GM18868 (cell line): ENCODE measurements around the gene SYT3.
"Not testable (repeated sequence)": the region's sequence is repeated elsewhere in the genome, so short reads cannot be mapped to it uniquely, and the experiment has no call there.

Experiments
- ATAC-seq: cut with Tn5 transposase; IDR thresholded peaks from one replicate; pipeline ENCODE4 v1.9.1; 2021; ENCODE audit warnings: mild to moderate bottlenecking, moderate library complexity; ENCODE audit not compliant: unreplicated experiment

The SYT3 gene

DNA sequence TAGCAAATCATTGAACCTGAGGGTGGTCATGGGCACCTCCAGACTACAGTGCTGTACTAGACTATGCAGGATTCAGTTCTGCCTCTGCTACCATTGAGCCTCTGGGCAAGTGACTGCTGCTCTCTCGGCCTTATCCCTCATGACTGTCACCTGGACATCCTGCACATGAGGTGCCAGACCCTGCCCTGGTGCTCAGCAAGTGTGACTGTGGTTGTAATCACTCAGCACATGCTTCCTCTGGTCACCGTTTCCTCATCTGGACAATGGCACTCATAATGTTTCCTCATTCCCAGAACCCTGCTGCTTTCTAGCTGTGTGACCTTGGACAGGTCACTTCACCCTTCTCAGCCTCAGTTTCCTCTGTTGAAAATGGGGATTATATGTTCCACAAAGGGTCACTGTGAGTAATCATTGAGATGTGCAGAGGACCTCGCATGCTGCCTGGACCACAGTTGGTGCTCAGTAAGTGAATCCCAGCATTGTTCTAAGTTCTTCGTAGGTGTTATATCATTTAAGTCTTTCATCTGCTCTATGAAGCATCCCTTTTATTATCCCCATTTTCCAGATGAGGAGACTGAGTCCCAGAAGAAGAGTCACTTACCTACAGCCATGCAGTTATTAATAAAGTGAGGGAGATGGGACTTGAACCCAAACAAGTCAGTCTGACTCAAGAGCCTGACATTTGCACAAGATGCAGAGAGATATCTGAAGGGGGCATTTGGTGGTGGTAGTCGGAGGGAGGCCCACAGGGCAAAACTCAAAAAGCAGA lies 3.2 kb downstream of the SYT3 start:
- ATAC-seq = no peak

GRCh38 chr19:50633973-50634372 lies 5.7 kb downstream of the SYT3 start:
- no peak for ATAC-seq

- ATAC-seq = no peak
Measured at GRCh38 chr19:50633359-50633758, 6.3 kb downstream of the SYT3 start.

DNA sequence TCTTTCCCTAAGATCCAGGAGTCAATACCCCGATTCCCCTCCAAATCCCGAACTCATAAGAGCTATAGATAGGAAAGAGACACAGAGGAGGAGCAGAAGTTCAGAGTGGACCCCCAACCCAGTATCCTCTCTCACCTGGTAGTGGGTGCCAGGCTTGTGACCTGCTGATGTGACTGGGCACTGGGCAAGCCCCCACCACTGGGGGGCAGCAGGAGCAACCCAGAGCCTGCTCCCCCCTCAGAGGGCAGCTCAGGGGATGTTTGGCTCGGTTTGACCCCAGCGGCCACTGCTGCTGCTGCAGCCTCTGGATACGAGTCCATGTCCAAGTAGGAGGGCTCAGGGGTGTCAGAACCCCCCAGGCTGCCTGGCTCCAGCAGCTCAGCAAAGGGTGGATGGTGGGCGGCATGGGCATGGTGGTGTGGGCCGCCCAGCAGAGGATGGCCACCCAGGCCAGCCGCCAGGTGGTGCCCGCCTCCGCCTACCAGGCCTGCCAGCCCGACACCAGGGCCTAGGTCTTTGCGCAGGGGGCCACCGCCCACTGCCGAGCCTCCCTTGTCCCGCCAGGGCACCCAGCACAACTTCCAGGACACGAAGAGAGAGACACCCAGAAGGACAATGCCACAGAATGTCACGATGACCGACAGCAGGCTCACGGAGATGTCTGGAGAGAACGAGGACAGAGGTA lies 7.4 kb downstream of the SYT3 start:
- no peak for ATAC-seq

- ATAC-seq = no peak
Measured at GRCh38 chr19:50629801-50630200, 9.9 kb downstream of the SYT3 start.

- ATAC-seq = no peak
Measured at GRCh38 chr19:50629194-50629593, 10.5 kb downstream of the SYT3 start.

GRCh38 chr19:50628551-50628950 lies 11.1 kb downstream of the SYT3 start:
- ATAC-seq = no peak

GRCh38 chr19:50628146-50628545 lies 11.5 kb downstream of the SYT3 start:
- no peak for ATAC-seq

DNA sequence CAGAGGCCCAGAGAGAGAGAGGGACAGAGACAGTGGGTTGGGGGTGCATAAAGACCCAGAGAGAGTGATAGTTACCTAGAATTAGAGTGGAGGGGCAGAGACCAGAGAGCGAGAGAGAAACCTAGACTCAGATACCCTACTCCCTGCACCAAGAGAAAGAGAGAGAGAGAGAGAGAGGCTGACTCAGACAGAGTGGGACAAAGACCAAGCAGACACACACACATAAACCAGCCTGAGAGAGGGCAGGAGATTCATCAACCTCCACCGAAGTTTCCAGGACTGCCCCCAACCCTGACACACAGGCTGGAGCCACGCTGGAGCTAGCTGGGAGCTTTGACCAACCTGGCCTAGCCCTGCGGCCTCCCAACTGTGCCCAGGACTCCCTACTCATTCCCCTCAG lies 12.9 kb downstream of the SYT3 start:
- no peak for ATAC-seq

GRCh38 chr19:50626011-50626410 lies 13.7 kb downstream of the SYT3 start:
- no peak for ATAC-seq

DNA sequence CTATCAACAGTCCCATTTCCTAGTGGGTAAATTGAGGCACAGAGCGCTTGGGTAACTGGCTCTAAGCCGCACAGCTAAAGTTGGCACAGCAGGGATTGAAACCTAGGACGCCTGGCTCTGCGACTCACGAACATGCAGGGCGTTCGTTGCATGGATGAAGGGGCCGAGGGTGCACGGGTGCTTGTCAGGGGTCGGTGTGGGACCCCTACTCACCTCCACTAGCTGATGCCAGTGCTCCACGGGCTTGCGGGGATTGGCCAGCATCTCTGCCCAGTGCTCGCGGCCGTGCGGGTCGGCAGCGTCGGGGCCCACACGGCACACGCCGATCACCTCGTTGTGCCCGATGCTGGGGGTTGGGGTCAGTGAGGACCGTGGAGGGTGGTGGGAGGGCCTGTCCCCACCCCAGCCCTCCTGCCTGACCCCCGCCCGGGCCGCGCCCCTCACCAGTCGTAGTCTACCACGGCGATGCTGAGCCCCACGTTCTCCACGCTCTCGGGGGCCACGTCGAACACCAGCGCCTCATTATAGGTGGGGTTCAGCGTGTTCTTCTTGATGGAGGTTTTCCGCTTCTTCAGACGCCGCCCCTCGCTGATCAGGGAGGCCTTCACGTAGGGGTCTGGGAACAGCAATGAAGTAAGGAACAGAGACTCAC lies 14.6 kb downstream of the SYT3 start:
- ATAC-seq = no peak

DNA sequence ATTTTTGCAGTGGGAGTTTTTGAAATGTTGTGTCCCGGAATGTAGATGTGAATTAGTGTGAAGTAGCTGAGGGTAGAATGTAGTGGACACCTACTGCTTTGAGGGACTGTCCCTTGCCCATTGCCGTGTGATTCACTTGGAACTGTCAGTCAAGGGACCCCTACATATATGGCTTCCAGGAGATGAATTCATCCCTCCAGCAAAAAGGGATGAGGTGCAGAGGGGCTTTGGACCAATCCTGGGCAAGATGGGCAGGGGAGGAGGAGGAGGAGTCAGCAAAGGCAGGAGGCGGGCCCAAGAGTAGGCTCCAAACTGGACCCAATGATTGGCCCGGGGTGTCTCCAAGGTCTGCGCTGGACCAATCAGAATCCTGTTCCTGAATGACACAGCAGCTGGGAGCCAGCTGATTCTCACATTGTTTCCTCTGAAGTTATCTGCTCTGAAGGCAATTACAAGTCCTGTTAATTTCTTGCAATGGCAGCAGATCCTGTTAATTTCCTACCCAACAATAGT lies 19.2 kb downstream of the SYT3 start:
- ATAC-seq = not testable (repeated sequence)

DNA sequence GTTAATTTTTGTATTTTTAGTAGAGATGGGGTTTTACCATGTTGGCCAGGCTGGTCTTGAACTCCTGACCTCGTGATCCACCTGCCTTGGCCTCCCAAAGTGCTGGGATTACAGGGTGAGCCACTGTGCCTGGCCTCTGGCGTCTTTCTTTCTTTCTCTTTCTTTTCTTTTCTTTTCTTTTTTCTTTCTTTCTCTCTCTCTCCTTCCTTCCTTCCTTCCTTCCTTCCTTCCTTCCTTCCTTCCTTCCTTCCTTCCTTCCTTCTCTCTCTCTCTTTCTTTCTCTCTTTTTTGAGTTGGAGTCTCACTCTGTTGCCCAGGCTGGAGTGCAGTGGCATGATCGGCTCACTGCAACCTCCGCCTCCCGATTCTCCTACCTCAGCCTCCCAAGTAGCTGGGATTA lies 20.5 kb downstream of the SYT3 start:
- not testable (repeated sequence) for ATAC-seq

- ATAC-seq = not testable (repeated sequence)
Measured at GRCh38 chr19:50618379-50618778, 21.3 kb downstream of the SYT3 start.

GRCh38 chr19:50612504-50613404 lies 26.9 kb downstream of the SYT3 start:
- not testable (repeated sequence) for ATAC-seq

DNA sequence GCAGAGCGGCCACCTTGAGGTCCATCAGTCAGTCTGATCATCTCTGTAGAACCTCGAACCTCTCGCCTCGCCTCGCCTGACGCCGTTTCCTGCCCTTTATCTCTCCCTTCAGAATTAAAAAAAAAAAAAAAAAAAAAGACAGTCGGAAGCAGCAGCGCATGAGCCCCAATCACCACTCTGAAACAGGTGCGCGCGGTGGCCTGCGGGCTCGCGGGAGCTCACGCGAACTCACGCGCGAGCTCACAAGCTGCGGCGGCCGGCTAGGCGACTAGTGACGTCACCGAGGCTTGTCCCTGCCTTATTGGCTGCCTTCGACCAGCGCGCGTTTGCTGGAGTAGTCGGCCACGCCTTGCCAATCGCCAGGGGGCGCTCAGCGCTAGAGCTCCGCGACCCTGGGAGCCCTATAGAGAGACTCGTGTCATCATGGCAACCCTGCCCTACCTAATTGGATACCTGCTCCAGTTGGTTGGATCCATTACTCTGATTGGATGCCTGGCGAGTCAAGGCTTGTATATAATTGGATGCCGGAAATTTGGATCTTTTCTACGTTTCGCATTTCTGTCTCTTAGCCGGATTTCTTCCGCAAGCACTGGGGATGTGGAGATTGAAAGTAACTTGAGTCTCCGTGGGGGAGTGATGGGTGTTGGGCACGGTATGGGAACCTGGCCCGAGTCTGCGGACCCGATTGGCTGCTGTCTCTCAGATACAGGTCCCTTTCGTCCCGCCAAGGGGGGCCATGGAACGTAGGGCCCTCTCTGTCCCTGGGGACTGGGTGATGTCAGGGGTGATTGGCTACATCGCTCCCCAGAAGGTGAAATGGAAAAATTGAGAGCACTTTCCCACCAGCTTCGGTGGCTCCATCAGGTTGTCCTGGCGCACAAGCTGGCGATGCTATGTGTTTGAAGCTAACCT lies 31.6 kb downstream of the SYT3 start:
- ATAC-seq = no peak

GRCh38 chr19:50607388-50607787 lies 32.3 kb downstream of the SYT3 start:
- no peak for ATAC-seq

GRCh38 chr19:50606059-50606836 lies 33.4 kb downstream of the SYT3 start:
- not testable (repeated sequence) for ATAC-seq
